Endometrial microvascular endothelial cells (primary cell): ENCODE measurements around the gene TOR3A. TPM values are rescaled to one million over a fixed set of nuclear protein-coding genes. Genes with fewer than 3 reads are reported as not detected.
"Not testable (repeated sequence)": the region's sequence is repeated elsewhere in the genome, so short reads cannot be mapped to it uniquely, and the experiment has no call there.

Experiments
- in situ Hi-C: cut with HindIII; loops from 2 replicates; pipeline ENCODE4 v1.10.0; 2017; ENCODE audit warnings: low sequenced_read_pairs, low pct_unique_long_range_greater_than_20kb; ENCODE audit errors: inconsistent ontology term
- total RNA-seq: library from RNA; depleted of rRNA; stranded (reverse); fragments of >200 nt; gene quantifications from one replicate; pipeline ENCODE4 v1.2.3, GENCODE V29; 2015; ENCODE audit errors: inconsistent ontology term

Gene TOR3A
- total RNA-seq, 1 donor from 2014 or later = 47.0 TPM

DNA sequence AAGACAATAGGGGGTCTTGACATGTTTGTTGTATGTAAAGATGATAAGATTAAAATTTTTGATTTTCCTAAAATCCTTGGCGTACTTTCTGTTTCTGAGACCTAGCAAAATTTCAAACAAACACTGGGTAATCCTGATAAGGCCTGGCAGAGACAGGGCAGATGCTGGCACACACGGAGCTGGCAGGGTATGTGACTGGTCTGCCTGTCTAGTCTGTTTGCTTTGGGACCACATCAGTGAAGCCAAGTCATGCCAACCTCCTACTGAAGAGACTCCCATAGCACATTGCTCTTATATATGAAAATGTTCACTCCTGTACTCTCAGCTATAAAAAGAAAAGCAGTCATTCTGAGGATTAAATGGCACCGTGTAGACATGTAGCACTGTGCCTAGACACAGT, 14.1 kb downstream of the TOR3A start:
- in situ Hi-C loops = no loop called here

GRCh38 chr1:179099891-179100290, 18.0 kb downstream of the TOR3A start:
- in situ Hi-C loops = no loop called here

GRCh38 chr1:179101566-179101965, 19.7 kb downstream of the TOR3A start:
- in situ Hi-C loops = no loop called here

DNA sequence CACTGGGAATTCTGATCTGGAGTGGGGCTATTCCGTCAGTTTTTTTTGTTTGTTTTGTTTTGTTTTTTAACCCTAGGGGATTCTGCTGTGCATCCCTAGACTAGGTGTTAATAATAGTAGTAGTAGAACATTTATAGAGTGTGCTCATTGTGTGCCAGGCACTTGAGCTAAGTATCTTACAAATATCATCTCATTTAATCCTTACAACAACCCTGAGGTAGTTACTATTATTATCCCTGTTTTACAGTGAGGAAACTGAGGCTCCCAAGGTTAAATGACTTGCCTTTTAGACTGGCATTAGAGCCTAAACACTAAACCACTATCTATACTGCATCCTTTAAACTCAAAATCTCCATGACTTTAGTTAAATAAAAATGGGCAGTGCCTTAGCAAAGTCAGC, 22.1 kb downstream of the TOR3A start:
- in situ Hi-C loops = no loop called here

DNA sequence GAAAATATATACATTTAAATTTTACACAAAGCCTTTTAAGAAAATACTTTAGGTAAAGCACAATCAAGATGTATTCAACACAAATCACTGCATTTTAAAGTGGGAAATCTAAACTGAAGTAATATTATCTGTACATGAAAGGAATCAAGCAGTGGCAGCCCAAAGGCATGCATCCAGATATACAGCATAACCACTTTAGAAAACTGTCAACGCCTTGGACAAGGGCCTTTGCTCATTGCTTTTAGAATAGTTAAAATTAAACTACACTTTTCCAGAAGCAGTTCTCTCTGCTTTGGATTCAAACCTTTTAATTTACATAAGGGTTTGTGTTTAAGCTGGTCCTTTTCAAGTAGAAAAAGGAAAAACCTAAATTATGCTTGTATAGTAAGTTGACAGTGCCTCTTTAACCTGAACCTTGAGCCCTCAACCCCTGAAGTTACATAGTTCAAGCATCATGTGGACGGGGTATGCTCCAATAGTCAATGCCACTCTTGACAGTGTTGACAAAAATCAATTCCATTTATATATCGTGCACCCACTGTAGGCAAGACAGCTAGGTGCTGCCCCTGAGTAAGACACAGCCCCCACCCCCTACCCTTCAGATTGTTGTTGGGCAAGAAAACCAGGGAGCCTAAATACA, 22.9 kb downstream of the TOR3A start:
- in situ Hi-C loops = no loop called here

GRCh38 chr1:179105393-179105792, 23.5 kb downstream of the TOR3A start:
- in situ Hi-C loops = no loop called here

DNA sequence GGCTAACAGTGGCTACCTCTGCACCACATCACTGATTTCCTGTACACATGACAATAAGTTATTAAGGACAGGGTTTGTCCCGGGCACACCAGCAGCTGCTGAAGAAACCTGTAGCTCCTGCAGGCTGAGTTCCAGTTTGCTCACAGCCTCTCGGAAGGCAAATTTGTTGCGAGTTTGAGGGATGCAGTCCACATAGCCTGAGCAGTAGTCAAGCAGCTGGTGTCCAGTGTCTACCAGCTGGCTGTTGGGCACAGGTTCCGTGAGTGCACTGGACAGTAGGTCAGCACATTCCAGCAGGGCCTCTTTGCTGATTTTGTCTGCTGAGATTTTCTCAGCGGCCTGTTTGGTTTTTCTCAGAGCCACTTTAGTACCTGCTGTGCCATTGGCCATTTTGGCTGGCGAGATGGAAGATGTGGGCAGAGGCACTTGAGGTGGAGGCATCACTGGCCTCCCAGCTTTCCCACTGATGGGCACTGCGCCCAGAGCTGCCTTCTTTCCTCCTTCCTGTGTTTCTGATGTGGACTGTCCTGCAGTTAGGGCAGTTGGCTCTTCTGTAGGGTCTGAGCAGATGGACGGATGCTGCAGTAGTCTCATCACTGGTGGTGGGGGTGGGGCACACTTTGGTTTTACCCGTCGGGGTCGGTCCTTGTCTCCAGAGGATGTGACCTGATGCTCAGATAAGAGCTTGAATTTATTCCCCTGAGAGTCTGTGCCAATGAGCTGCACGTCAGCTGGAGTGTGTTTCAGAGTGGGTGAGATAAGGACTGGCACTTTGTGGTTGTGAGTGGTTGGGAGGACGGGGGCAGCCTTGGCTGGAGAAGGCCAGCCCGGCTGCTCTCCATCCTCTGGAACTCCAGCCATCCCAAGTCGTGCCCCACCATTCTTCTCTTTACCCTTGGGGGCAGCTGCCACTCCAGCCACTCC, 26.1 kb downstream of the TOR3A start:
- in situ Hi-C loops = no loop called here

DNA sequence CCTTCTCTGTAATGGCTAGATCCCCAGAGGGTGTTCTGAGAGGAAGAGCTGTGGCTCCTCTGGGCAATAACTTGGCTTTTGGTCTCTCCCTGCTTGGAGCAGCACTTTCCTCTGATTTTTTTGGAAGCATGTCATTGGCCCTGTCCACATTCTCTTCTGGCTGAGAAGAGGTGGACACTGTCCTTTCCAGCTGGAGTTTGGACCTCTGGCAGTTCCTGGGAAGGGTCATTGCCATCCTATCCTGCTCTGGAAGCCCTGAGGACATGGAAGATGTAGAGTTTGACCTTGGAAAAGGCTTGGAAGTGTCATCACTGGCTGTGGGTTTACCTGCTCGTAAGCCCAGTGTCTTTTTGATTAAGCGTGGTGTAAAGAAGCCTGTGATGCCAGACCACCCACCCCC, 26.8 kb downstream of the TOR3A start:
- in situ Hi-C loops = no loop called here

DNA sequence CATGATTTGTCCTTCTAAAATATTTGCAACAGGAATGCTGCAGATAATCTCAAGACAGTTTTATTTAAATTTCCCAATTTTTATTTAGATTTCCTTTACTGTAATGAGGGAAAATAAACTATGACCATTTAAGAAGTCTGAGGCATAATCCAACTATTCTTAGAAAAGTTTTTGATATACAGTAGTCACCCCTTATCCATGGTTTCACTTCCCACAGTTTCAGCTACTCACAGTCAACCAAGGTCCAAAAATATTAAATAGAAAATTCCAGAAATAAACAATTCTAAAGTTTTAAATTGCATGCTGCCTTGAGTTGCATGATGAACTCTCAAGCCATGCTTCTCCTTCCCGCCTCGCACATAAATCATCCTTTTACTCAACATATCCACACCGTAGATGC, 33.3 kb downstream of the TOR3A start:
- in situ Hi-C loops = no loop called here

- in situ Hi-C loops = no loop called here
Measured at GRCh38 chr1:179119513-179119912, 37.6 kb downstream of the TOR3A start.

DNA sequence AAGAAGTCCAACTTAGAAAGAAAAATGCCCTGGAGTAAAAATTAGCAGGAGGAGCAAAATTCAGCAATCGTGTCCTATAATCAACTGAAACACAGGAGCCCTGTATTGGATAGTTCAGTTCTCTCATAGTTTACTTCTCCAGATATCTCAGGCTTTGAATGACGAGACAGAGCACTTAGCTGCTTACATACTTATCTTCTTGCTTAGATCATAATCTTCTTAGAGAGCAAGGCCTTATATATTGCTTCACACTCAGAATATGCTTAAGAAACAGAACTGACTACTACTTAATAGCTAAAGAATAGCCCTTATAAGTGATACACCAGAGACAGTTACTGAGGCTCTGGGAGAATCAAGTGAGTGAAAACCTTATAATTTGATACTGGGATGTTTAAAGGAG, 38.9 kb downstream of the TOR3A start:
- in situ Hi-C loops = no loop called here

GRCh38 chr1:179121159-179121938, 39.5 kb downstream of the TOR3A start:
- in situ Hi-C loops = no loop called here

- in situ Hi-C loops = no loop called here
Measured at GRCh38 chr1:179124873-179125272, 43.0 kb downstream of the TOR3A start.

- in situ Hi-C loops = no loop called here
Measured at GRCh38 chr1:179126338-179127060, 44.6 kb downstream of the TOR3A start.

GRCh38 chr1:179127163-179127895, 45.5 kb downstream of the TOR3A start:
- in situ Hi-C loops = no loop called here

DNA sequence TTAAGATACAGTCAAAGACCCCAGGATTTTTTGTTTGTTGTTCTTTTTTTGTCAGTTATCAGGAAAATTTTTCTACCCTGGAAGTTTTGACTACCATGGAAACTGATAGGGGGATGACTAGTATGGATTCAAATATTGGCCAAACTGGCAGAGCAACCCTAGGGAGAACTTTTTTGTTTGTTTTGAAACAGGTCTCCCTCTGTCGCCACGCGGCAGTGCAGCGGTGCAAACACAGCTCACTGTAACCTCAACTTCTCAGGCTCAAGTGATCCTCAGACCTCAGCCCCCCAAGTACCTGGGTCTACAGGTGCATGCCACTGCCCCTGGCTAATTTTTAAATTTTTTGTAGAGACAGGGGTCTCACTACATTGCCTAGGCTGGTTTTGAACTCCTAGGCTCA, 46.6 kb downstream of the TOR3A start:
- in situ Hi-C loops = no loop called here

DNA sequence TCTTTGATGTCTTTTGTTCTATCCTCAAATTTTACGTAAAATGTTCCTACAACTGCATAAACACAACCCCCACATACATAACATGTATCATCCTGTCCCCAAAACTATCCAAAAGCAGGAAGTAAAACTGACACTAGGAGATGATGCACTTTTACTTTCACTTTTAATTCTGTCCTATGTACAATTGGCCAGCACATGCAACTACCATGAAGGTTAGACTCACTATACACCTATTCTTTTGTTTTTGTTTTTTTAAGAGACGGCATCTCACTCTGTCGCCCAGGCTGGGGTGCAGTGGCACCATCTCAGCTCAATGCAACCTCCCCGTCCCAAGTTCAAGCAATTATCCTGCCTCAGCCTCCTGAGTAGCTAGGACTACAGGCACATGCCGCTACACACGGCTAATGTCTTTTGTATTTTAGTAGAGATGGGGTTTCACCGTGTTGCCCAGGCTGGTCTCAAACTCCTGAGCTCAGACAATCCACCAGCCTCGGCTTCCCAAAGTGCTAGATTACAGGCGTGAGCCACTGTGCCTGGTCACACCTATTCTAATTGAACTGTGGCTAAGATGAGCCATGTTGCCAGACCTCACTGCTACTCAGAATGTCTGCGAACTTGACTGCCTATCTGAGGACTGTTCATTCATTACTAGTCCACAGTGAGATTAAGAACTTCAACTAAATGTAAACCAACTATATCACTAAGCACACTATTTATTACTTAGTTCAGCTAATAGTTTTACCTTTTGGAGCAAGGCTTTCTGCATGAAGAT, 48.0 kb downstream of the TOR3A start:
- in situ Hi-C loops = no loop called here

DNA sequence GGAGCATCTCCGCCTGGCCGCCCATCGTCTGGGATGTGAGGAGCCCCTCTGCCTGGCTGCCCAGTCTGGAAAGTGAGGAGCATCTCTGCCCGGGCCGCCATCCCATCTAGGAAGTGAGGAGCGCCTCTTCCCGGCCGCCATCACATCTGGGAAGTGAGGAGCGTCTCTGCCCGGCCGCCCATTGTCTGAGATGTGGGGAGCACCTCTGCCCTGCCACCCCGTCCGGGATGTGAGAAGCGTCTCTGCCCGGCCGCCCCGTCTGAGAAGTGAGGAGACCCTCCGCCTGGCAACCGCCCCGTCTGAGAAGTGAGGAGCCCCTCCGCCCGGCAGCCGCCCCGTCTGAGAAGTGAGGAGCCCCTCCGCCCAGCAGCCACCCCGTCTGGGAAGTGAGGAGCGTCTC, 53.3 kb downstream of the TOR3A start:
- in situ Hi-C loops = not testable (repeated sequence)
